ENCODE data around the gene TMEM273. TPM values are rescaled to one million over a fixed set of nuclear protein-coding genes. Genes with fewer than 3 reads are reported as not detected.

TMEM273 gene
- total and polyA plus RNA-seq, 10 of the 15 experiments (the other 5 are each of a cell fraction or from before 2014, with no cell fraction given), result 10.3 to 46.3 (median 26.4) TPM

GRCh38 chr10:49158404-49158803 lies 29.8 kb downstream of the TMEM273 start:
- Histone ChIP-seq H3K9me3 (replicated peaks; ENCODE audit: control insufficient read depth, insufficient read depth, low read length) (no peaks in the 10 kb centered on the region), H3K79me2 (ENCODE audit: control insufficient read depth, insufficient read depth, low read length) (no peaks in the 10 kb centered on the region), H3K27ac (ENCODE audit: control insufficient read depth, insufficient read depth) (no peak overlapping the region), H3K27me3 (replicated peaks in 1 of 2; ENCODE audit: control insufficient read depth in 2 of 2, insufficient read depth in 2 of 2, low read length in 1 of 2) (no peaks in the 10 kb centered on the region), H3K4me3 (no peak overlapping the region), H3K9ac (ENCODE audit: control insufficient read depth, insufficient read depth, low read length) (no peak overlapping the region), H3K4me2 (ENCODE audit: control insufficient read depth, insufficient read depth) (no peak overlapping the region), H3K36me3 (ENCODE audit: control insufficient read depth in 2 of 2, insufficient read depth in 2 of 2, low read length in 1 of 2) (peaks cover 0 to 1% of the 10 kb centered on the region in 2 experiments; a peak in 1 of 4 replicates), H3K4me1 (ENCODE audit: control insufficient read depth, insufficient read depth, low read length) (no peaks in the 10 kb centered on the region), H4K20me1 (ENCODE audit: control insufficient read depth, insufficient read depth) (no peaks in the 10 kb centered on the region; the same call in 1 of the 2 replicates), H2AFZ (ENCODE audit: control insufficient read depth, low read depth, low read length) (no peak overlapping the region)
- RAD21 ChIA-PET (ENCODE audit: unreplicated experiment), result no interaction called here
- POLR2A ChIA-PET, result no interaction called here
- in situ Hi-C loops (cut with MboI) (no loop called here), intact Hi-C loops (cut with micrococcal nuclease; ENCODE audit: unreplicated experiment) (no loop called here)
- no peak for ATAC-seq
- TF ChIP-seq FOXK2 (IDR thresholded peaks at IDR 0.05), result no peak
- no peak for TF ChIP-seq EED (IDR thresholded peaks at IDR 0.05; ENCODE audit: low read depth)
- CTCF ChIA-PET, result no interaction called here
- SMC1A ChIA-PET (ENCODE audit: uncharacterized antibody, unreplicated experiment), result no interaction called here
- DNase-seq (ENCODE audit: low read depth, low spot score), result no peak
- 78% methylated on average over 7 of the region's 7 CpGs for WGBS (ENCODE audit: insufficient coverage, insufficient replicate concordance, low lambda C conversion rate, missing lambda C conversion rate)
- FAIRE-seq, result no peak
- BruUV-seq (replicated peaks), result no TSS peak

- ChIA-PET RAD21 (ENCODE audit: unreplicated experiment) (no interaction called here), POLR2A (no interaction called here), CTCF (interaction anchor here (1.2 to 1.6 kb wide), 2 partner anchors 12 to 501 kb away, joined by 3 read pairs; no protein-coding TSS in a partner anchor), SMC1A (ENCODE audit: uncharacterized antibody, unreplicated experiment) (no interaction called here)
- BruUV-seq (replicated peaks), result no TSS peak
- TF ChIP-seq PAX8 (IDR thresholded peaks at IDR 0.05), result no peak
- TF ChIP-seq FOXK2 (IDR thresholded peaks at IDR 0.05), result no peak
- no peak for TF ChIP-seq SIN3A (IDR thresholded peaks at IDR 0.05; ENCODE audit: low read depth, low read length)
- TF ChIP-seq RUNX3 (IDR thresholded peaks at IDR 0.05; ENCODE audit: low read length), result no peak
- TF ChIP-seq POU2F2 (IDR thresholded peaks at IDR 0.05; ENCODE audit: borderline replicate concordance, low read depth, low read length), result no peak
- TF ChIP-seq ZBTB40 (IDR thresholded peaks at IDR 0.05; ENCODE audit: borderline replicate concordance), result no peak
- no peak for TF ChIP-seq BCL3 (IDR thresholded peaks at IDR 0.05; ENCODE audit: borderline replicate concordance, insufficient read depth, low read depth, low read length, poor library complexity, severe bottlenecking)
- Histone ChIP-seq H3K4me1 (ENCODE audit: control insufficient read depth, insufficient read depth, low read length) (no peaks in the 10 kb centered on the region), H2AFZ (ENCODE audit: control insufficient read depth, low read depth, low read length) (no peak overlapping the region), H3K9me3 (replicated peaks; ENCODE audit: control insufficient read depth, insufficient read depth, low read length) (no peaks in the 10 kb centered on the region), H3K36me3 (ENCODE audit: control insufficient read depth in 2 of 2, insufficient read depth in 2 of 2, low read length in 1 of 2) (no peaks in the 10 kb centered on the region), H3K27ac (ENCODE audit: control insufficient read depth, insufficient read depth) (no peak overlapping the region), H3K4me2 (ENCODE audit: control insufficient read depth, insufficient read depth) (no peak overlapping the region), H3K9ac (ENCODE audit: control insufficient read depth, insufficient read depth, low read length) (no peak overlapping the region), H3K79me2 (ENCODE audit: control insufficient read depth, insufficient read depth, low read length) (no peaks in the 10 kb centered on the region), H3K27me3 (replicated peaks in 1 of 2; ENCODE audit: control insufficient read depth in 2 of 2, insufficient read depth in 2 of 2, low read length in 1 of 2) (no peaks in the 10 kb centered on the region), H3K4me3 (no peak overlapping the region), H4K20me1 (ENCODE audit: control insufficient read depth, insufficient read depth) (no peaks in the 10 kb centered on the region)
- intact Hi-C loops (cut with micrococcal nuclease; ENCODE audit: unreplicated experiment) (no loop called here), in situ Hi-C loops (cut with MboI) (no loop called here)
- no peak for DNase-seq (ENCODE audit: low read depth, low spot score)
- 55% methylated on average over 3 of the region's 3 CpGs for WGBS (ENCODE audit: insufficient coverage, insufficient replicate concordance, low lambda C conversion rate, missing lambda C conversion rate)
- no peak for FAIRE-seq
- ATAC-seq, result peak; percentile 53
Measured at GRCh38 chr10:49157229-49157628, 31.0 kb downstream of the TMEM273 start.

Data from GM12878 (cell line).